ENCODE results near the gene MEIG1. TPM values are rescaled to one million over a fixed set of nuclear protein-coding genes. Genes with fewer than 3 reads are reported as not detected.
"Not testable (repeated sequence)": the region's sequence is repeated elsewhere in the genome, so short reads cannot be mapped to it uniquely, and the experiment has no call there.

MEIG1 gene
- total RNA-seq, 1 donor from 2014 or later = not detected

- intact Hi-C loops (cut with micrococcal nuclease) = loop anchor here (1.0 to 10.0 kb wide), 11 partner anchors 50 to 1861 kb away; partner anchors contain the start of genes CDNF, HSPA14, MSANTD7 and NMT2
Observed at GRCh38 chr10:14954001-14954770, 5.0 kb upstream of the MEIG1 start, which contains the start of gene DCLRE1C. Gene DCLRE1C, minus strand, starts transcription at chr10:14954096. Its CDS starts 86 bp downstream, at chr10:14954010.

- intact Hi-C loops (cut with micrococcal nuclease) = loop anchor here (1.0 to 10.0 kb wide), 11 partner anchors 51 to 1860 kb away; partner anchors contain the start of genes CDNF, HSPA14, MSANTD7 and NMT2
Observed at GRCh38 chr10:14954934-14955333, 4.3 kb upstream of the MEIG1 start.

DNA sequence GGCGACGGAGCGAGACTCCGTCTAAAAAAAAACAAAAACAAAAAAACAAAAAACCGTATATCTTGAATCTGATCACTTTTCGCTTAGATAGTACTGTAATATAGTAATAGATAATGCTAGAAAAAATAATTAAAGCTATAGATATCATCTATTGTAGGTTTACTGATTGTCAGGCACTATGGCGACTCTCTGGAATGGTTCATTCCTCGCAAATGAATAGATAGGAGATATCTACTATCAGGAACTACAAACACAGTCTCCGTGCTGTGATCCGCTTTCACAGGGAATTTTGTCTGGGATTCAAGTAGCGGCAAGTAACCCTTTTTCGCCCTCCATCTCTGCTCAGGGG, 342 bp upstream of the MEIG1 start:
- intact Hi-C loops (cut with micrococcal nuclease) = loop anchor here (1.0 to 10.0 kb wide), 11 partner anchors 13 to 1856 kb away; partner anchors contain the start of genes CDNF, HSPA14, MSANTD7 and NMT2

DNA sequence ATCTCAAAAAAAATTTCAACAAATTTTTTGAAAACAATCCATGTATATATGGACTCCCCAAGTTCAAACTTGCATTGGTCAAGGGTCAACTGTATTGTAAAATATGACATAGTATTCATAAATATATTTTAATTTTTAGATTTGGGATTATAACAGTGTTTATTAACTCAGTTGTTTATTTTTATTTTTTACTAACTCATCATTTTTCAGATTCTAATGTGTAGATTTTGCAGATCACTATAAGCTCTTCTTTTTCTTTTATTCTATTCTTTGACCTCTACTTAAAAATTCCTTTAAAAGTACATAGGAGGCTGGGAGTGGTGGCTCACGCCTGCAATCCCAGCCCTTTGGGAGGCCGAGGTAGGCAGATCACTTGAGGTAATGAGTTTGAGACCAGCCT, 8.7 kb downstream of the MEIG1 start:
- intact Hi-C loops (cut with micrococcal nuclease) = no loop called here

- intact Hi-C loops (cut with micrococcal nuclease) = loop anchor here (1.0 kb wide), 3 partner anchors 13 to 775 kb away; partner anchors contain the start of gene MEIG1
Observed at GRCh38 chr10:14971867-14972448, 12.8 kb downstream of the MEIG1 start.

DNA sequence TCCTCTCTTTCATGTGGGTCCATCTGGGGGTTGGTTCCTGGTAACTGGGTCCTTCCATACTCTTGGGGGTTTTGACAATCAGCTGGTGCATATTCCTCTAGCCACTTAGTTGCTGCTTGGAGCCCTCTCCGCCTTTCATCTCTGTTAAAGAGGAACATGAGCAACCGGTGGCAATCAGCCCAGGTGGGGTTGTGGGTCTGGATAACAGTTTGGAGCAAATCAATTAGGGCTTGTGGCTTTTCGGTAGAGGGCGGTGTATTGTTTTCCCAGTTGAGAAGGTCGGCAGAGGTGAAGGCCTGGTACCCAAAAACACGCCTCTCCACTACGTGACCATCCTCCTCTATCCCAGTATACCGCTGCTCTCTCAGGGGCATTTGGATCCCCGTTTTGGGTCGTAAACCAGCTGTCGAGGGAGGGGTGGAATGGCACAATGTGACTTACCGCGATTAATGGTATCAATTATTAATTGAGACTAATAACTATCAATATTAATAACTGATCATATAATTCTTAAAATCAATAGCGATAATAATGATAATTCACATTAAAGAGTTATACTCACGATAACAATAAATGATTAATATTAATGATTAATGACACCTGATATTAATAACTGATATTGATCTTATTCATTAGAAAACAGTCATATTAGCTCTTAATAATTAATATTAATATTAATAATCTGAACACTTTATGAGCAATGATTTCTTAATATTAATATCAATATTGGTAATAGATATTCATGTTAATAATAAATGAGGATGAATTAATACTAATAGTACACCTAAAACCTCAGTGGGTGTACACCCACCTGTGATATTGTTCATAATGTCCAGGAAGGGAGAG, 15.2 kb downstream of the MEIG1 start:
- intact Hi-C loops (cut with micrococcal nuclease) = not testable (repeated sequence)

DNA sequence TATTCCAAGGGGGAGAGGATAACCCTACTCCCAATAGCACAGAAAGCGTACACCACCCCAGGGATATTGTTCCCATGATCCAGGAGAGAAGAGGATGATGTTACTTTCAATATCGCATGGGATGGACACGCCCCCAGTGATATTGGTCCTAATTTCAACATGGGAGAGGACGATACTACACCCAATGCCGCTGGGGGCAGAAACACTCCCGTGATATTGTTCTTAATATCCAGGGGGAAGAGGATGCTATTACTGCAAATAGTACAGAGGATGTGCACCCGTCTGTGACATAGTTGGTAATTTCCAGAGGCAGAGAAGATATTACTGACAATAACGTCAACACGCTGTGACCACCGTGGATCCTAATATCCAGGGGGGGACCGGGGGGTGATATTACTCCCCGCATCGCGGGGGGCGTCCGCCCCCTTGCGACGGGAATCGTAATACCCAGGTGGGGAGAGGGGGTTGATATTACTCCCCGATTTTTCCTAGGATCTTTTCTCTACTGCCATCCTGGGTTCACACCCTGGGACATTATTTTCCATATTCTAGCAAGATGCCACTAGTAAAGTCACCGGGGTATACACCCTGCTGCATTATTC, 16.6 kb downstream of the MEIG1 start:
- intact Hi-C loops (cut with micrococcal nuclease) = no loop called here

GRCh38 chr10:14982744-14983143, 23.6 kb downstream of the MEIG1 start:
- intact Hi-C loops (cut with micrococcal nuclease) = no loop called here

DNA sequence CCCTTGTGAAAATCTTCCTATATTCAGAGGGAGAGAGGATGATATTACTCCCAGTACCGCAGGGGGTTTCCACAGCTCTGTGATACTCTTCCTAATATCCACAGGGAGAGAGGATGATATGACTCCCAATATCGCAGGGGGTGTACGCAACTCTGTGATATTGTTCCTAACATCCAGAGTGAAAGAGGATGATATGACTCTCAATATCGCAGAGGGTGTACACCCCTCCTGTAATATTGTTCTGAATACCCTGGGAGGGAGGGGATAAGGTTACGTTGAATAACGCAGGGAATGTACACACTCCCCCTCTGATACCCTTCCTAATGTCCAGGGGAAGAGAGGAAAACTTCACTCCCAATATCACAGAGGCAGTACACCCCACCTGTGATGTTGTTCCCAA, 30.4 kb downstream of the MEIG1 start:
- intact Hi-C loops (cut with micrococcal nuclease) = not testable (repeated sequence)

- intact Hi-C loops (cut with micrococcal nuclease) = loop anchor here (1.0 kb wide), 2 partner anchors 115 to 380 kb away; partner anchors contain the start of gene FAM171A1
Observed at GRCh38 chr10:14991035-14991749, 32.0 kb downstream of the MEIG1 start.

- intact Hi-C loops (cut with micrococcal nuclease) = not testable (repeated sequence)
Observed at GRCh38 chr10:14992336-14992735, 33.1 kb downstream of the MEIG1 start.

- intact Hi-C loops (cut with micrococcal nuclease) = not testable (repeated sequence)
Observed at GRCh38 chr10:14993500-14994455, 34.6 kb downstream of the MEIG1 start.

GRCh38 chr10:14995964-14996565, 36.9 kb downstream of the MEIG1 start:
- intact Hi-C loops (cut with micrococcal nuclease) = no loop called here

- intact Hi-C loops (cut with micrococcal nuclease) = not testable (repeated sequence)
Observed at GRCh38 chr10:15013530-15013929, 54.3 kb downstream of the MEIG1 start.

GRCh38 chr10:15015451-15015850, 56.3 kb downstream of the MEIG1 start:
- intact Hi-C loops (cut with micrococcal nuclease) = no loop called here

DNA sequence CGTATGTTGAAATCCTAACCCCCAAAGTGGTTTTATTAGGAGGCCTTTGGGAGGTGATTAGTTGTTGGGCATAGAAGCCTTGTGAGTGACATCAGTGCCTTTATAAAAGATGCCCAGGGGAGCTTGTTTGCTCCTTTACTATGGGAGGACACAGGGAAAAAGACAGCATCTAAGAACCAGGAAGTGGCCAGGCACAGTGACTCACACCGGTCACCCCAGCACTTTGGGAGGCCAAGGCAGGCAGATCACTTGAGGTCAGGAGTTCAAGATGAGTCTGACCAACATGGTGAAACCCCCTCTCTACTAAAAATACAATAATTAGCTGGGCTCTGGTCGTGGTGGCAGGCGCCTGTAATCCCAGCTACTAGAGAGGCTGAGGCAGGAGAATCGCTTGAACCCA, 61.8 kb downstream of the MEIG1 start:
- intact Hi-C loops (cut with micrococcal nuclease) = not testable (repeated sequence)

Data from T-helper 1 cell treated with Interleukin-12 subunit alpha and Interleukin-12 subunit beta and Interleukin-4 antibody, amounts not matched to agents 30 ng/mL and 1 ng/mL, for 36 hours (primary cell).